H1 (cell line): Measurements from ENCODE around the gene PACC1. TPM values are rescaled to one million over a fixed set of nuclear protein-coding genes. Genes with fewer than 3 reads are reported as not detected.

Source experiments
- CTCF ChIA-PET: fragments of 300-600 bp; sonication (Branson Sonifier 250); formaldehyde crosslinking; loops from one replicate; lab custom pipeline; 2021; ENCODE audit not compliant: partially characterized antibody; lab: Charles Lee
- POLR2A ChIA-PET: fragments of 300-600 bp; sonication (Branson Sonifier 250); formaldehyde crosslinking; loops from one replicate; lab custom pipeline; 2021; ENCODE audit warnings: inconsistent platforms; ENCODE audit not compliant: partially characterized antibody; lab: Charles Lee
- DNase-seq, 2 experiments: peaks; one replicate each; pipeline versions ENCODE4 v3.0.0 to v3.0.0-alpha.2; 2010 to 2022; ENCODE audit warnings: low spot score in 2 of 2, low read depth in 1 of 2, mixed read lengths in 1 of 2
- FAIRE-seq: peaks from 2 replicates; lab custom pipeline; 2011; peaks lifted over from hg19 to GRCh38; lab: Jason Lieb, UNC
- H2AFZ ChIP-seq: 2 replicates; pipeline ENCODE4 v1.8.1; 2012; ENCODE audit warnings: low read length, inconsistent platforms
- H2AK5ac ChIP-seq: 2 replicates; pipeline ENCODE4 v1.6.1; 2013; ENCODE audit warnings: low read depth, low read length
- H2BK120ac ChIP-seq: replicated peaks from 2 replicates; pipeline ENCODE3; 2013; ENCODE audit warnings: low read depth, low read length, inconsistent platforms
- H2BK12ac ChIP-seq: 2 replicates; pipeline ENCODE4 v1.6.1; 2013; ENCODE audit warnings: low read depth, low read length
- H2BK15ac ChIP-seq: 2 replicates; pipeline ENCODE4 v1.6.1; 2013; ENCODE audit warnings: low read length
- H2BK20ac ChIP-seq: 2 replicates; pipeline ENCODE4 v1.6.1; 2013; ENCODE audit warnings: low read length
- H2BK5ac ChIP-seq: 2 replicates; pipeline ENCODE4 v1.6.1; 2013; ENCODE audit warnings: low read depth, low read length
- H3K14ac ChIP-seq: 2 replicates; pipeline ENCODE4 v1.6.1; 2013; ENCODE audit warnings: inconsistent platforms; ENCODE audit not compliant: insufficient read length
- H3K18ac ChIP-seq: 2 replicates; pipeline ENCODE4 v1.6.1; 2013; ENCODE audit warnings: low read length; ENCODE audit errors: extremely low read depth
- H3K23ac ChIP-seq: 2 replicates; pipeline ENCODE4 v1.6.1; 2013; ENCODE audit warnings: inconsistent platforms; ENCODE audit not compliant: insufficient read length
- H3K23me2 ChIP-seq: 2 replicates; pipeline ENCODE4 v1.6.1; 2013; ENCODE audit warnings: low read depth, low read length
- H3K27ac ChIP-seq: 2 replicates; pipeline ENCODE4 v1.6.1; 2011; ENCODE audit warnings: low read depth, low read length, inconsistent platforms
- H3K27me3 ChIP-seq, 4 experiments: replicated peaks in 1 of 4; 1 replicate in 1 of 4; 2 replicates in 3 of 4; pipeline versions ENCODE4 v1.6.1 to v1.8.1; 2011 to 2013; ENCODE audit warnings: low read length in 3 of 4, mild to moderate bottlenecking in 3 of 4, inconsistent platforms in 2 of 4, mixed read lengths in 2 of 4, moderate library complexity in 1 of 4; ENCODE audit not compliant: control insufficient read depth in 3 of 4, insufficient read depth in 3 of 4; ENCODE audit errors: extremely low read depth in 1 of 4
- H3K36me3 ChIP-seq, 4 experiments: 2 replicates each; pipeline versions ENCODE4 v1.6.1 to v1.8.1; 2011 to 2013; ENCODE audit warnings: mild to moderate bottlenecking in 4 of 4, low read length in 3 of 4, moderate library complexity in 2 of 4, control low read depth in 1 of 4, inconsistent platforms in 1 of 4; ENCODE audit not compliant: insufficient read depth in 4 of 4, control insufficient read depth in 2 of 4
- H3K4ac ChIP-seq: replicated peaks from 2 replicates; pipeline ENCODE3; 2013; ENCODE audit warnings: low read length, low read depth, mixed read lengths, inconsistent platforms; ENCODE audit not compliant: insufficient read length
- H3K4me1 ChIP-seq, 4 experiments: replicated peaks in 1 of 4; 1 replicate in 1 of 4; 2 replicates in 3 of 4; pipeline versions ENCODE4 v1.6.1 to v1.8.1; 2011 to 2013; ENCODE audit warnings: low read length in 3 of 4, inconsistent platforms in 2 of 4, mixed read lengths in 1 of 4; ENCODE audit not compliant: insufficient read depth in 4 of 4, control insufficient read depth in 3 of 4
- H3K4me2 ChIP-seq, 2 experiments: 2 replicates each; pipeline versions ENCODE4 v1.6.1 to v1.8.1; 2011 to 2013; ENCODE audit warnings: low read depth in 2 of 2, low read length in 2 of 2, control low read depth in 1 of 2, inconsistent platforms in 1 of 2, mild to moderate bottlenecking in 1 of 2; ENCODE audit not compliant: insufficient read depth in 1 of 2
- H3K4me3 ChIP-seq, 4 experiments: fragments of 200-600, 300-600 bp in 1 of 4; sonication (generic), shearing (Covaris generic), sonication (Bioruptor Twin) in 1 of 4; 2 replicates each; pipeline versions ENCODE4 v1.5.1 to v1.8.1; 2011 to 2016; ENCODE audit warnings: low read length in 4 of 4, low read depth in 3 of 4, control low read depth in 2 of 4, inconsistent platforms in 2 of 4, mild to moderate bottlenecking in 2 of 4, mixed read lengths in 1 of 4, moderate library complexity in 1 of 4; ENCODE audit not compliant: insufficient read depth in 2 of 4; ENCODE audit errors: extremely low read depth in 1 of 4
- H3K56ac ChIP-seq: replicated peaks from 2 replicates; pipeline ENCODE3; 2013; ENCODE audit warnings: low read depth, mild to moderate bottlenecking, mixed read lengths, low read length, inconsistent platforms; ENCODE audit not compliant: insufficient read length
- H3K79me1 ChIP-seq: 2 replicates; pipeline ENCODE4 v1.6.1; 2013; ENCODE audit warnings: low read depth, low read length, control low read depth
- H3K79me2 ChIP-seq, 2 experiments: 2 replicates each; pipeline versions ENCODE4 v1.6.1 to v1.8.1; 2012 to 2013; ENCODE audit warnings: low read length in 2 of 2, mild to moderate bottlenecking in 2 of 2, inconsistent platforms in 1 of 2; ENCODE audit not compliant: insufficient read depth in 2 of 2, control insufficient read depth in 1 of 2
- H3K9ac ChIP-seq, 4 experiments: replicated peaks in 1 of 4; 1 replicate in 1 of 4; 2 replicates in 3 of 4; pipeline versions ENCODE4 v1.6.1 to v1.8.1; 2011 to 2013; ENCODE audit warnings: low read depth in 3 of 4, low read length in 3 of 4, control low read depth in 2 of 4, mild to moderate bottlenecking in 2 of 4, moderate library complexity in 2 of 4, inconsistent platforms in 1 of 4; ENCODE audit errors: extremely low read depth in 1 of 4
- H3K9me3 ChIP-seq, 2 experiments: 2 replicates each; pipeline versions ENCODE4 v1.6.1 to v1.8.1; 2012 to 2013; ENCODE audit warnings: mild to moderate bottlenecking in 2 of 2, moderate library complexity in 2 of 2, control low read depth in 1 of 2, inconsistent platforms in 1 of 2, low read depth in 1 of 2, low read length in 1 of 2, mixed read lengths in 1 of 2; ENCODE audit not compliant: insufficient read depth in 2 of 2
- H4K20me1 ChIP-seq, 2 experiments: replicated peaks in 1 of 2; 2 replicates each; pipeline versions ENCODE3 to v1.8.1; 2011 to 2013; ENCODE audit warnings: inconsistent platforms in 2 of 2, low read length in 2 of 2, mild to moderate bottlenecking in 1 of 2; ENCODE audit not compliant: insufficient read depth in 2 of 2, control insufficient read depth in 1 of 2
- H4K5ac ChIP-seq: 2 replicates; pipeline ENCODE4 v1.6.1; 2013; ENCODE audit warnings: low read length, low read depth, mixed read lengths, inconsistent platforms; ENCODE audit not compliant: insufficient read length
- H4K8ac ChIP-seq: 2 replicates; pipeline ENCODE4 v1.8.0; 2013; ENCODE audit warnings: mild to moderate bottlenecking, moderate library complexity, low read length, inconsistent platforms; ENCODE audit not compliant: insufficient read depth; ENCODE audit errors: extremely low read depth
- H4K91ac ChIP-seq: replicated peaks from 2 replicates; pipeline ENCODE3; 2013; ENCODE audit warnings: low read length, mixed read lengths, inconsistent platforms; ENCODE audit not compliant: insufficient read length
- CTCF ChIP-seq, 3 experiments: IDR thresholded peaks; 1 replicate in 2 of 3; 2 replicates in 1 of 3; pipeline versions ENCODE4 v1.5.1 to v1.6.1; 2011; ENCODE audit warnings: low read length in 3 of 3, mild to moderate bottlenecking in 3 of 3, inconsistent platforms in 2 of 3, low read depth in 1 of 3, moderate library complexity in 1 of 3; ENCODE audit not compliant: insufficient read depth in 1 of 3; ENCODE audit errors: control extremely low read depth in 1 of 3
- EZH2 ChIP-seq: fragments of 200-600 bp; sonication (generic); IDR thresholded peaks from 2 replicates; pipeline ENCODE4 v1.7.1; 2012; ENCODE audit warnings: low read depth, mild to moderate bottlenecking, moderate library complexity, low read length, inconsistent platforms; ENCODE audit not compliant: severe bottlenecking
- KDM1A ChIP-seq: fragments of 200-600, 300-600 bp; sonication (generic); IDR thresholded peaks from 2 replicates; pipeline ENCODE4 v1.7.1; 2016; ENCODE audit warnings: mild to moderate bottlenecking, low read length, borderline replicate concordance
- MAFK ChIP-seq: IDR thresholded peaks from 2 replicates; pipeline ENCODE4 v1.6.1; 2012; ENCODE audit warnings: low read depth, mild to moderate bottlenecking, improper control_type of control experiment, low read length
- POLR2AphosphoS5 ChIP-seq: IDR thresholded peaks from 2 replicates; pipeline ENCODE4 v1.6.1; 2011; ENCODE audit warnings: low read depth, low read length
- RXRA ChIP-seq: IDR thresholded peaks from 2 replicates; pipeline ENCODE4 v1.6.1; 2011; ENCODE audit warnings: low read depth, mild to moderate bottlenecking, low read length, moderate library complexity; ENCODE audit not compliant: insufficient read depth
- SAP30 ChIP-seq: fragments of 300-600 bp; sonication (generic); IDR thresholded peaks from 2 replicates; pipeline ENCODE4 v1.7.1; 2012; ENCODE audit warnings: low read length, moderate library complexity, mild to moderate bottlenecking, inconsistent platforms; ENCODE audit not compliant: insufficient read depth, insufficient replicate concordance
- TEAD4 ChIP-seq: IDR thresholded peaks from 2 replicates; pipeline ENCODE4 v1.6.1; 2012; ENCODE audit warnings: low read depth, low read length, inconsistent platforms, mixed read lengths
- WGBS, 2 experiments: shearing (Covaris generic) in 1 of 2; methylation state at CpG; one replicate each; pipeline versions ENCODE4 v1.1.6 to v1.1.7; 2013 to 2015; ENCODE audit warnings: low lambda C conversion rate in 2 of 2, mixed read lengths in 2 of 2, inconsistent platforms in 1 of 2, low coverage in 1 of 2, missing lambda C conversion rate in 1 of 2; ENCODE audit not compliant: insufficient replicate concordance in 2 of 2, insufficient coverage in 1 of 2, insufficient read length in 1 of 2; ENCODE audit errors: extremely low coverage in 1 of 2, missing lambda C conversion rate in 1 of 2; 5-methylcytosine and 5-hydroxymethylcytosine counted together
- polyA plus RNA-seq, 7 experiments: library from polyadenylated mRNA; depleted of rRNA in 3 of 7; stranded (reverse) in 5 of 7; unstranded in 2 of 7; fragments of >200 nt in 5 of 7; fragments of 200-250 nt in 2 of 7; gene quantifications; 1 replicate in 5 of 7; 2 replicates in 1 of 7; 4 replicates in 1 of 7; pipeline versions ENCODE4 v1.2.1 to v1.2.3, GENCODE V29; 2011 to 2013; ENCODE audit warnings: missing spikeins in 2 of 7, mixed read lengths in 2 of 7
- total RNA-seq: library from RNA; stranded (reverse); fragmentation: NEBNext Ultra II Directional; extraction: Animal tissue kit (Norgen Biotek cat#: 25700); gene quantifications from 2 replicates; pipeline ENCODE4 v1.2.1, GENCODE V29; 2021
- TF ChIP-seq, protein P1 (sequence below): IDR thresholded peaks from 2 replicates; pipeline ENCODE4 v1.6.1; 2012; ENCODE audit warnings: low read length, inconsistent platforms

The PACC1 gene
- total and polyA plus RNA-seq, 2 of the 8 experiments (the other 6 are each of a cell fraction or from before 2014, with no cell fraction given) = 18.8 to 23.5 TPM

DNA sequence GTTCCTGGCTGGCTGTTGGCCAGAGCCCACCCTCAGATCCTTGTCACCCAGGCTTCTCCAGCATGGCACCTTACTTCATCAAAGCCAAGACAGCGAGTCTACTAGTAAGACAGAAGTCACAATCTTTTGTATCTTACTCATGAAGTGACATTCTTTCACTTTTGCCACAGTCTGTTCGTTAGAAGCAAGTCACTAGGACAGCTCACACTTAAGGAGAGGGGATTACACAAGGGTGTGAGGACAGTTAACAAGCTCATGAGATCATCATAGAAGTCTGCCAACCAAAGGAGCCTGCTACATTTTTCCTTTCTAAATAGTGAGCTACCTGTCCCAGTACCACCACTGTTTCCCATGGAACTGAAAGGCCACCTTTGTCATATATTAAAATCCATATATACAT is 61.5 kb downstream of the PACC1 start:
- Histone ChIP-seq H2BK15ac (no peak overlapping the region), H3K4me2 (no peak overlapping the region), H2BK120ac (no peak overlapping the region), H3K79me2 (no peaks in the 10 kb centered on the region), H2BK12ac (no peak overlapping the region), H3K79me1 (no peaks in the 10 kb centered on the region), H4K20me1 (peaks cover 0 to 2% of the 10 kb centered on the region in 2 experiments), H3K27me3 (no peaks in the 10 kb centered on the region), H3K4me1 (no peaks in the 10 kb centered on the region), H3K9me3 (no peaks in the 10 kb centered on the region), H3K14ac (no peak overlapping the region), H3K56ac (no peak overlapping the region), H2BK5ac (no peak overlapping the region), H3K9ac (no peak overlapping the region), H3K36me3 (peaks cover 3 to 26% (median 10%) of the 10 kb centered on the region in 4 experiments; a peak in 7 of 8 replicates), H3K23ac (no peak overlapping the region), H4K5ac (no peak overlapping the region), H4K8ac (no peak overlapping the region), H4K91ac (no peak overlapping the region), H2AFZ (no peak overlapping the region), H3K4me3 (no peak overlapping the region), H2BK20ac (no peak overlapping the region), H3K23me2 (no peaks in the 10 kb centered on the region), H3K27ac (no peak overlapping the region), H3K4ac (no peak overlapping the region), H2AK5ac (no peak overlapping the region), H3K18ac (no peak overlapping the region)
- DNase-seq = no peak
- ChIA-PET POLR2A (no interaction called here), CTCF (interaction anchor here (1.3 kb wide), 1 partner anchor 291 kb away, joined by 3 read pairs; no protein-coding TSS in a partner anchor)
- FAIRE-seq = no peak
- 75% methylated on average over 2 of the region's 2 CpGs; no CpG with 5 or more reads in 1 of the 2 experiments for WGBS, 2 experiments
- no peak for TF ChIP-seq EZH2
- TF ChIP-seq SAP30 = no peak
- TF ChIP-seq, protein P1, sequence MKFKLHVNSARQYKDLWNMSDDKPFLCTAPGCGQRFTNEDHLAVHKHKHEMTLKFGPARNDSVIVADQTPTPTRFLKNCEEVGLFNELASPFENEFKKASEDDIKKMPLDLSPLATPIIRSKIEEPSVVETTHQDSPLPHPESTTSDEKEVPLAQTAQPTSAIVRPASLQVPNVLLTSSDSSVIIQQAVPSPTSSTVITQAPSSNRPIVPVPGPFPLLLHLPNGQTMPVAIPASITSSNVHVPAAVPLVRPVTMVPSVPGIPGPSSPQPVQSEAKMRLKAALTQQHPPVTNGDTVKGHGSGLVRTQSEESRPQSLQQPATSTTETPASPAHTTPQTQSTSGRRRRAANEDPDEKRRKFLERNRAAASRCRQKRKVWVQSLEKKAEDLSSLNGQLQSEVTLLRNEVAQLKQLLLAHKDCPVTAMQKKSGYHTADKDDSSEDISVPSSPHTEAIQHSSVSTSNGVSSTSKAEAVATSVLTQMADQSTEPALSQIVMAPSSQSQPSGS = no peak
- no peak for TF ChIP-seq RXRA
- no peak for TF ChIP-seq MAFK
- TF ChIP-seq KDM1A = no peak
- no peak for TF ChIP-seq POLR2AphosphoS5
- TF ChIP-seq CTCF (IDR thresholded peaks at IDR 0.05; ENCODE audit: control extremely low read depth in 1 of 3, insufficient read depth in 1 of 3, low read depth in 1 of 3, low read length in 3 of 3) = no peak
- no peak for TF ChIP-seq TEAD4
